GM11168 (cell line): Measurements from ENCODE around the gene DNAJC6.
"Not testable (repeated sequence)": the region's sequence is repeated elsewhere in the genome, so short reads cannot be mapped to it uniquely, and the experiment has no call there.

Experiments
- in situ Hi-C: fragments of 300-500 bp; cut with MboI; formaldehyde crosslinking; loops from one replicate; pipeline ENCODE4 v1.12.0; 2022; ENCODE audit warnings: low sequenced_read_pairs; ENCODE audit not compliant: unreplicated experiment

The DNAJC6 gene

DNA sequence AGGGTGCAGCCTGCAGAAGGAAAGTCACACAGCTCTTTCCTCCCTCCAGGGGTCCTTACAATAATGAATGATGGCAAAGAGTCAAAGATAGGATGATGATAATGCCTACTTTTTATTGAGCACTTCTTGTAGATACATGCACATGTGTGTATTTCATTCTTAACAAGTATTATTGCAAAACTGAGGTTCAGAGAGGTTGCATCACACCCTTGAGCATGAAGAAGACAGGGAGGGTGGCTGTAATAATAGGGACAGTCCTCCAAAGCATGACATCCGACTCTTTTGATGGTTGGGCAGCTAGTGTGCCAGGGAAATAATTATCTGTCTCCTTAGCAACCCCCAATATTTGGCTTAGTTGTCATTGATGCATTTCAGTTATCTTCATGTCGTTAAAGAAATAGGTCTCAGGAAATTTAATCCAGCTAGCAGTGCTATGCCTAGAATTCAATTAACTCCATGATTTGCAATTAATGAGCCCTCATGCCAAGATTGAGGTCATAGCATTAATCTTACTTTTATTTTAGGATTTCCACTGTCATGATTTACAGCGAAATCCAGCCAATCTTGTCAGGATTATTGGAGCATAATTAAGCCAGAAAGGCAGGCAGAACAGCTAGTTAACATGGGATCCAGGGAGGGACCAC lies 35.0 kb downstream of the DNAJC6 start:
- in situ Hi-C loops, result no loop called here

DNA sequence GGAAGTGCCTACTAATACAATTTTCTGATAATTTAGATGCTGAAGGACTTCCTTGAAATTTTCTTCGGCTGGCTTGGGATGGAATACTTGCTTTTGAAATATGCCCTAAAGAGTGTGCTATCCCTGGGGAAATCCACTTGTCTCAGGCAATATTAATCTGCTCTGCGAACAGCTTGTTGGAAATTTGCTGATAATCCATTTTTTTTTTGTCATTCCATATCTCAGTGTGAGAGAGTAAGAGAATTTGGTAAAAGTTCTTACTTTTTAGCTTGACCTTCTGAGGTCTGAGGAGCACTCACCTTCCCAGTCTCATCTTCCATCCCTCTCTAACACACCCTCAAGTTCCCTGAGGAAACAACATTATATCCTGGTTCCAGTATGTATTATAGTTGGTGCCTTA lies 36.8 kb downstream of the DNAJC6 start:
- in situ Hi-C loops, result no loop called here

DNA sequence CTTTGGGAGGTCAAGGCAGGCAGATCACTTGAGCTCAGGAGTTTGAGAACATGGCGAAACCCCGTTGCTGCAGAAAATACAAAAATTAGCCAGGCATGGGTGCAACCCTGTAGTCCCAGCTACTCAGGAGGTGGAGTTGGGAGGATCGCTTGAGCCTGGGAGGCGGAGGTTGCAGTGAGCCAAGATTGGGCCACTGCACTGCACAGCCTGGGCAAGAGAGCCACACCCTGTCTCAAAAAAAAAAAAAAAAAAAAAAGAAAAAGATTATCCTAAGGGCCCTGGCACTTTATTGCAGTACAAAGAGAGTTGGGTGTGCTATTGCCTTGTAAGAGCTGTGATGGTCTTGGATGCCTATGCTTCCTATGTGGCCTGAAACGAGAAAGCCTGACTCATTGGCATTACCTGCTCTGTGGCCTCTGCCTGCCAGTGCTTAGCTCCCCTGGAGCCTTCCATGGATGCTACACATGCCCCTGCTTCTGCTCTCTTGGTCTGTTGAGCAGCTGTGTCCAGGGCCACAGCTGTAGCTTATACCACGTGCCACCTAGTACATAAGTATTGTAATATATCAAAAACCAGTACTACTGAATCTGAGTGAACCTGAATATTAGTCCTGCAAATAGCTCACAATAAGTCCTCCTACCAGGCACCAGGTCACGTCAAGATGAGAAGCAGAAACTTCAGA lies 45.8 kb downstream of the DNAJC6 start:
- in situ Hi-C loops, result no loop called here

DNA sequence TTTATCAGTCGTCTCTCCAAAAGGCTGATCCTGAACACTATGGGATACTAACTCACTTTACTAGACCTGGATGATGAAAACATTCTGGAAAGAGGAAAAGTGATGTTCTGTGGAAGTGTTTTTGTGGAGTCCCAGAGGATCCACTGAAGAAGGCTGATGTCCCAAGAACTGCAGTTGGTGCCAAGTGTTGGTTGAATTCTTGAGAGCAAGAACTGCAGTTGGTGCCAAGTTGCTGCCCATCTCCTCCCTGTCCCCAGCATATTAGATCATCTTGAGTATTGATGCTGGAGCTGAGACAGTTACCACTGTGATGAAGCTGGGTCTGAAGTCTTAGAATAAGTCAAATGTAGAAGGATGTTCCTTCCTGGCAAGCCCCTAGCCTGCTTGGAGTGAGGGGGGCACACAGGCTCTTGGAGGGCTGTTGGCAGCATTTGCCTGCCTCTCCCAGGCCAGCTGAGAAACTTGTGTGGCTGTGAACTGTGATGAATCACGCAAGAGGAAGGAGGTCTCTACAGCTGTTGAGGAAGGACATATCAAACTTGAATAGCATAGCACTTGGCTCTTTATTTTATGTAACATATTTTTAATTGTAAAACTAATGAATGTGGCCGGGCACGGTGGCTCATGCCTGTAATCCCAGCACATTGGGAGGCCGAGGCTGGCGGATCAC lies 48.1 kb downstream of the DNAJC6 start:
- in situ Hi-C loops, result no loop called here

DNA sequence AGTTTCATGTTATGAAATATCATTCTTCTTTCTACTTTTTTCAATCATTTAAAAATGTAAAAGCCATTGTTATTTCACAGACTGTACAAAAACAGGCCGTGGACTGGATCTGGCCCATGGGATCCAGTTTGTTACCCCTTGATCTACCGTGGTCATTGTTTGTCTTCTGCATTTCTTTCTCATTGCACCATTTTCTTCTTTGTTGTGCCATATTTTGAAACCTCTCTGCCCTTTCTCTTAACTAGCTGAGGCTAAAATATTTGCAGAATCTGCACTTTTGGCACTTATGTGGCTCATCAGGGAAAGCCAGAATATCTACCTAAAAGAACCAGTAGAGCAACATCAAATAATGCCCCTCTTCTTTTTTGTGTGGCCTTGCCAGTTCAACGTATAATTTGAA lies 50.5 kb downstream of the DNAJC6 start:
- in situ Hi-C loops, result no loop called here

DNA sequence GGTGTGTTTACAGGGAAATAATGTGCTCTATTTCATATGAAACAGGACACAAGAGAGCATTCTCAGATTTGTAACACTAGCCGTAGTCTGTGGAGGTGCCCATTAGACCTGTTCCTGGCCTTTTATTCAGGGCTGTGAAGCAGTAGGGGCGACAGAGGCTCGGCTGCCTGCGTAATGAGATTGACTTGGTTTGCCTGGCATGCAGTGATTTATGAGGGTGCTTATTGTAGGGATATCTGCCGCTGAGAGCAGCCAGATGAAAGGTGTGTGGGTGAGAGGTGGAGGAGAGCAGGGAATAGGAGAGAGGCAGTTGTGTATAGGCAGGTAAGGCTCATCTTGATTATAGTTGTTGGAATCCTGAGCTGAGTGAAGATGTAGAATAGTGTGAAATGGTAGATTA lies 51.3 kb downstream of the DNAJC6 start:
- in situ Hi-C loops, result no loop called here

DNA sequence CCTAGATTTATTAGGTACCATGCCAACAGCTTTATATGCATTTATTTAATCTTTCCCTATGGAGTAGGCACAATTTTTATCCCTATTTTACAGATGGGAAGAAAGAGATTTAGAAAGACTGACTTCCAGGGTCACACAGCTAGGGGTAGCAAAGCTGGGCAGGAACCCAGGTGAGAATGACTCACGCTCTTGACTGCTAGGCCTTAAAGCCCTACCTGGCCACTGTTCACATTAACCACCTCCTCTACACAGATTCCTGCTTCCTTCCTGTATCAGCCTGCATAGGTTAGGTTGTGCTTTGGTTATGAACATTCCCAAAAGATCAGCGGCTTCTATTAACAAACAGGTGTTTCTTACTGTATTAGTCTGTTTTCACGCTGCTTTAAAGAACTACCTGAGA lies 53.2 kb downstream of the DNAJC6 start:
- in situ Hi-C loops, result no loop called here

DNA sequence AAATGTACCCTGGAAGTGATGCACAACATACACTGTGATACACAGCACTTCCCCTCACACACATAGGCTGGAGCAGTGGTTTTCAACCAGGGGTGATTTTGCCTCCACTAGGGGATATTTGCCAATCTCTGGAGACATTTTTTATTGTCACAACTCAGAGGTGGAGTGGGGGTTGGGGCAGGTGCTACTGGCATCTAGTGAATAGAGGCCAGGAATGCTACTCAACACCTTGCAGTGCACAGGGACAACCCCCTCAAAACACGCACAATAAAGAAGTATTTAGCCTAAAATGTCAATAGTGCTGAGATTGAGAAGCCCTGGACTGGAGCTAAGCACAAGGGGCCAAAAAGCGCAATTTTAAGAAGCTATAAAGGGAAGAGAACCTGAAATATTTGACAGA lies 54.1 kb downstream of the DNAJC6 start:
- in situ Hi-C loops, result no loop called here

DNA sequence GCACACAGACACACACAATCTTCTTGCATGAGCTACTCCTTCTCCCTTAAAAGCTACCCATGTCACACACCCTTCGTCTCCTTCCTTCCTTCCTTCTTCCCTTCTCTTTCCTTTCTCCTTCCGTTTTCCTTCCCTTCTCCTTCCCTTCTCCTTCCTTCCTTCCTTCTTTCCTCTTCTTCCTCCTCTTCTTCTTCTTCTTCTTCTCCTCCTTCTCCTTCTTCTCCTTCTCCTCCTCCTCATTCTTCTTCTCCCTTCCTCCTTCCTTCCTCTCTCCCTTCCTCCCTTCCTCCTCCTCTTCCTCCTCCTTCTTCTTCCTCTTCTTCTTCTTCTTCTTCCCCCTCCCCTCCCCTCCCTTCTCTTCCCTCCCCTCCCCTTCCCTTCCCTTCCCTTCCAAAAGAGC lies 59.1 kb downstream of the DNAJC6 start:
- in situ Hi-C loops, result no loop called here

DNA sequence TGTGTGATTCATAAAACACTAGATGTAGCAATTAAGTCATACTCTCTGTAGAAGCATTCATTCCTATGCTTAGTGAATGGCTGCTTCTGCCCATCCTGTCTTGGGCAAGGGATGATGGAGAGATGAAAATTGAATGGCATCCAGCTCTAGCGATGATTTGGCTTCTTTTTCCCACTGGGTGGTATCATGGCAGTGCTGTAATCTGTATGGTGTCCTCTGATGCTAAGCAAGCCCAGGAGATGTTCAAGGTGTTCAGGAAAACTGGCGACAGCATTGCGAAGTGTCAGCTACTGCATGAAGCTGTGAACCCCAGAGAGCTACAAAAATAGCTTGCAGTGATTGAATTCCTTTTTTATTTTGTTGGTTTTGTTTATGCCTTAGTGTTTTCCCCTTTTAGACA lies 62.2 kb downstream of the DNAJC6 start:
- in situ Hi-C loops, result no loop called here

DNA sequence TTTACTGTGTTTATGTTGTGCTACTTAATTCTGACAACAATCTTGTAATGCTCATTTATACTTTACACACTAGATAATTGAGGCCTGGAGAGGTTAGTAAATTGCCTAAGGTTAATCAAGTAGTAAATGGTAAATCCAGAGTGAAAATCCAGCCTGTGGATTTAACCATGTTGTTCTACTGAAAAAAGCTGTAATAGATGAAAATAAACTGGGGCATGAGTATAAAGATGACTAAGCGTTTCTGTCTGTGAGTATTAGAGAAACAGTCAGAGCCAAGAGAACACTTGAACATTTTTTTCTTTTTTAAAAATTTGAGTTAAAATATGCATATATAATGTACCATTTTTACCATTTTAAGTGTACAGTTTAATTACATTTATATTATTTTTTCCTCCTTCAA lies 63.2 kb downstream of the DNAJC6 start:
- in situ Hi-C loops, result no loop called here

DNA sequence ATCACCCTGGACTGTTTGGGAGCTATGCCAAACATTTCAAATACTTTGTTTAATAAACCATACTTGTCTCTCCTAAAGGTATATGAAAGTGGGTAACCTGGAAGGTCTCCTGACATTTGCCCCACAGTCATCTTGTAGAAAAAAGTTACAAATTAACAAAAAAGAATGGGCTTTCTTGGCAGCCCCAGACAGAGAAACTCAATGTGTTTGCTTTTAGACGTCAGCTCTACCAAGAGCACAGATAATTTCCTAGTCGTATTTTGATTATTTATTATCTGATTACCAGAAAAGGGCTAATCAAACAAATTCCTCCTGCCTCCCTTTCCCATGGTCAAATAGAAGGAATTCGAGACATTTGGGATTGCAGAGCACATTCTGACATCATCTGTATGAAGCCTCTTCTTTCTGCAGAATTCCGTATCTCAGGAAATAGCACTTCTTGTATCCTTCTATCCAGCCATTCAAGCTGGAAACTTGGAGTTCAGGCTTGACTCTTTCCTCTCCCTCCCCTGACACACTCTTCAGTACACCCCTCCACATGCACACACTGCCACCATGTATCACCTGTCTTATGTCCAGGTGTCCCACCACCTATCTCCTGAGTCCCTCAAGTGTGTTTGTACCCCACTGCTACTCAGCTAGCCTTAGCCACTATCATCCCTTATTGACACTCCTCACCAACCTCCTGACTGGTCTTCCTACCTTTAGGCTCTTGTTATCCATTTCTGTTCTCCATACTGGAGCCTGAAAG lies 68.3 kb downstream of the DNAJC6 start:
- in situ Hi-C loops, result no loop called here

DNA sequence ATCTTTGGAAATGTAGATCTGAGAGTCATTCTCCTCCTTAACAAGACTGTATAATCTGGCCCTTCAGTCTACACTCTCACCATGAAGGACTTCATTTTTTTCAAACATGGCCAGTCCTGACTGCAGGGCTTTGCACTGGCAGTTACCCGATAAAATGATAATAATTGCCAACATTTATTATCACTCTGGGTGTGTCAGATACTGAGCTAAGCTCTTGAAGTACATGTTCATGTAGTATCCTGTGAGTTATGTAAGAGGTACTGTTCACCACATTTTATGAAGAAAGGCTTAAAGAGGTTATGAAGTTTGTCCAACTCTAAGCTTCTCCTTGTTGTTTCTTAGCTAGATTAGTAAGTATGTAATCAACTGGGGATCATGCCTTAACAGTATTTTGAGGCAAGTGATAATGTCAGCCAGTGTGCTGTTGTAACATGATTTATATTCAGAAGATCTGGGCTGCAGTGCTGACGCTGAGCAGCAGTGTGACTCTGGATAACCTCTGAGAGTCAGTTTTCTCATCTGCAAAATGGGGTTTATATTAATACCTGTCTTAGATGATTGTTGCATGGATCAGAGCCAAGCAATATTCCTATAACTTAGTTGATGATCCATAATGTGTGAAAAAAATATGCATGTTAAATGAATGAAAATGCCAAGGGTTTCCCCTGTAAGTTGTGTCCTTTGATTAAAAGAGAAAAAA lies 69.1 kb downstream of the DNAJC6 start:
- in situ Hi-C loops, result no loop called here

DNA sequence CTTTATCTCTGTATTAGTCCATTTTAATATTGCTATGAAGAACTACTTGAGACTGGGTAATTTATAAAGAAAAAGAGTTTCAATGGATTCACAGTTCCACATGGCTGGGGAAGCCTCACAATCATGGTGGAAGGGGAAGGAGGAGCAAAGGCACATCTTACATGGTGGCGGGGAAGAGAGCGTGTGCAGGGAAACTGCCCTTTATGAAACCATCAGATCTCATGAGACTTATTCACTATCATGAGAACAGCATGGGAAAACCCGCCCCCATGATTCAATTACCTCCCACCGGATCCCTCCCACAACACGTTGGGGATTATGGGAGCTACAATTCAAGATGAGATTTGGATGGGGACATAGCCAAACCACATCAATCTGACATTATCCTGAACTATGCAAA lies 75.1 kb downstream of the DNAJC6 start:
- in situ Hi-C loops, result not testable (repeated sequence)

DNA sequence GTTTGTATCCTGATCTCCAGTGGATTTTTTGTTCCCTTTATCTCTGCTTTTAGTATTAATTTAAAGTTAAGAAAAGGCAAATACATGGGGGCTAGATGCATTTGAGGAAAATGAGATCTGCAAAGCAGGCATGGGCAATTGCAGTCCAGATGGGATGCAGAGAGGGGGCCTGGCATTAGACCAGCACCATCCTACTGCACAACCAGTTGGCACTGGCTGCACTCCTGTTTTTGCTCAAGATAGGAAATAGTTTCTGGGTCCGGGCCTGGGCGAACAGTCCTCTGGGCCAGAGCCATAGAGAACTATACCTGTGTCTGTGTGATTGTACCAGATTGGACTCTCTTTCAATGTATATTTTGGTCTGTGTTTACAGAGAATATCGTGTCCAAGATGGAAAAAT lies 77.1 kb downstream of the DNAJC6 start:
- in situ Hi-C loops, result no loop called here

DNA sequence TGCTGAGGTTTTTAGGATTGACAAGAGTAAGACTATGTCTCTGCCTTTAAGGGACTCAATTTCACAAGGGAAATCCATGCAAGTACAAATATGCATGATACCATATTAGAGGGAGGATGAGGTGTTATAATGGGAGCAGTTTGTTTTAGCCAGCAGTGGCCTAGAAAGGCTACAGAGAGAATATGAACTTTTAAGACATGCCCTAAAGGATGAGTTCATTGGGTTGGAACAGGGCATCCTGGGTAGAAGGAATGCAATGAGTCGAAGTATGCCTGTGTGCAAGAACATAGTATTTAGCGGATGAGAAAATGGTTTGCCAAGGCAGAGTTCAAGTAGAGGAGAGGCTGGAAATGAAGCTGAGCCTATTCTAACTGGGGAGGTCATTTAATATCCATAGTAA lies 78.5 kb downstream of the DNAJC6 start:
- in situ Hi-C loops, result no loop called here

DNA sequence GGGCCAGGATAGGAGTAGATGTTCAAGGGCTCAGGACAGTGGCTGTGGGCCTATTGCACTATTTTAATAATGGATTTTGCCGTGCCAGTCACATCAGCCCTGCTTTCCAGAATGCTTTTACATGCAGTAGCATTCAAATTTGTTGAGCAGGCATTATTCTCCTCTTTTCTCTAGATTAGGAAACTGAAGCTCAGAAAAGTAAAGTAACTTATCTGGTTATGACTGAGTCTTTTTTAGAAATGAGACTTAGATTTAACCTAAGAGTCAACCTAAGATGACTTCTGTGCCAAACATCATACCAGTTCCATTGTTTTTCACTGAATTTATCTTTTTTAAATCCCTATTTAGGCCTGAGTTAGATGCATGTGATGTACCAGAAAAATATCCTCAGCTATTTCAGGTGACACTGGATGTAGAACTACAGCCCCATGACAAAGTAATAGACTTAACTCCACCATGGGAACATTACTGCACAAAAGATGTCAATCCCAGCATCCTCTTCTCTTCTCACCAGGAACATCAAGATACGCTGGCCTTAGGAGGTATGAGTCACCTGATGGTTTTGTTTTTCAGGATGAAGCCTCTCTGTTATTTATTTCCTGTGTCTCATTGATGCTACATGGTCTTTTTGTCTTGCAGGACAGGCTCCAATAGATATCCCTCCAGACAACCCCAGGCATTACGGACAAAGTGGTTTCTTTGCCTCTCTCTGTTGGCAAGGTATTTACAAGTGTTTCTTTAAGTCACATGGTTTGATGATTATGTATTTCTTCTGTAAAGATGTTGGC lies 79.8 kb downstream of the DNAJC6 start:
- in situ Hi-C loops, result no loop called here

DNA sequence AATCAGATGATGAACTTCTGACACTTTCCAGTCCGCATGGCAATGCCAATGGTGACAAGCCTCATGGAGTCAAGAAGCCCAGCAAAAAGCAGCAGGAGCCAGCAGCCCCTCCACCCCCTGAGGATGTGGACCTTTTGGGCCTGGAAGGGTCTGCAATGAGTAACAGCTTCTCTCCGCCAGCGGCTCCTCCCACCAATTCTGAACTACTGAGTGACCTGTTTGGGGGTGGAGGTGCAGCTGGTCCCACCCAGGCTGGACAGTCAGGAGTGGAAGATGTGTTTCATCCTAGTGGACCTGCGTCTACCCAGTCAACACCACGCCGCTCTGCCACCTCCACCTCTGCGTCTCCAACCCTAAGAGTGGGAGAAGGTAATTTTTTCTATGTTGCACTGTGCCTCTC lies 83.2 kb downstream of the DNAJC6 start:
- in situ Hi-C loops, result no loop called here

DNA sequence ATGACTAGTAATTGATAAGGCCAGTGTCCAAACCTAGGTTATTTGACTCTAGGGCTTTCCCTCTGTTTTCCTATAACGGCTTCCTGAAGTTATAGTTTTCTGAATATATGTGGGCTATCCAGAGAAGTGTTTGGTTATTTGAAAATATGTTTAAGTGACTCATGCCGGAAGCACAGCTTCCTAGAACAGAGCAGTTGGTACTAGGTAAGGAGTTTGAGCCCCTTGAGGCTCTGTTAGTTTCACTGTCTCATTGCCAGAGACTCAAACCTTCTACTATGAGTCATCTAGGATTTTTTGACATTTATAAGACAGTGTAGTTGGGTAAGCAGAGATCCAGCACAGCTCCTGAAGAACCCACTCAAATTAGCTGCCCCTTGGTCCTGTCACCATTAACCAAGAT lies 84.0 kb downstream of the DNAJC6 start:
- in situ Hi-C loops, result no loop called here

DNA sequence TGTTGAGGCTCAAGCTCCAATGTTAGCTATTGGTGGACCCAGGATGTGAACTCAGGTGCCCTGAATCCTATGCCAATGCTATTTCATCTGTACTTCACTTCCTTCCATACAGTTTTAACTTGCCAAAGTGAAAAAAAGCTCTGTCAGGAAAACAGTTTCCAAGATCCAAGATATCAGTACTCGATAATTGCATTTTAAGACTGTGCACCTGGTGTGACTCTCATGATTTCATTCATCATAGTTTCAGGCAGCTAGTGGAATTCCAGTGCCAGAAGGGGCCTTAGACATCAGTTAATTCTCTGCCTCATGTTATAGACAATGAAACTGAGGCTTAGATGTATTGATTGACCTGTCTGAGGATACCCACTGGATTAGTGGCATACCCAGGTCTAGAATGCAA lies 84.6 kb downstream of the DNAJC6 start:
- in situ Hi-C loops, result no loop called here
